PC-9 (cell line): ENCODE measurements around the gene RSPH1. TPM values are rescaled to one million over a fixed set of nuclear protein-coding genes. Genes with fewer than 3 reads are reported as not detected.

Source experiments
- BruUV-seq: library from RNA; stranded (reverse); fragments of 400-500 nt; replicated peaks from 2 replicates; lab custom pipeline; 2021; lab: Mats Ljungman, UMichigan
- CTCF ChIA-PET: fragments of 300-600 bp; sonication (Branson Sonifier 250); formaldehyde crosslinking; loops from one replicate; lab custom pipeline; 2022; ENCODE audit warnings: antibody characterized with exemption; lab: Charles Lee
- POLR2A ChIA-PET: fragments of 300-600 bp; sonication (Branson Sonifier 250); formaldehyde crosslinking; loops from one replicate; lab custom pipeline; 2022; ENCODE audit warnings: antibody characterized with exemption; ENCODE audit not compliant: unreplicated experiment; lab: Charles Lee
- DNase-seq, 2 experiments: peaks; one replicate each; pipeline versions ENCODE4 v3.0.0 to v3.0.0-alpha.2; 2015 to 2022; ENCODE audit warnings: mixed read lengths in 1 of 2
- H2AFZ ChIP-seq: fragments of 200-600 bp; sonication (generic); 2 replicates; pipeline ENCODE4 v1.8.1; 2017; ENCODE audit warnings: antibody characterized with exemption
- H3F3A ChIP-seq: fragments of 200-600 bp; sonication (generic); 2 replicates; pipeline ENCODE4 v1.8.1; 2017; ENCODE audit warnings: antibody characterized with exemption, mild to moderate bottlenecking, low read depth; ENCODE audit not compliant: insufficient read depth
- H3K27ac ChIP-seq: fragments of 200-600 bp; sonication (generic); 2 replicates; pipeline ENCODE4 v1.6.1; 2016; ENCODE audit warnings: mixed run types
- H3K27me3 ChIP-seq: fragments of 200-600 bp; sonication (generic); 2 replicates; pipeline ENCODE4 v1.6.1; 2016; ENCODE audit warnings: low read depth, mixed run types; ENCODE audit not compliant: insufficient read depth
- H3K36me3 ChIP-seq: fragments of 200-600 bp; sonication (generic); 2 replicates; pipeline ENCODE4 v1.6.1; 2016; ENCODE audit warnings: low read depth, mixed run types
- H3K4me1 ChIP-seq: fragments of 200-600 bp; sonication (generic); replicated peaks from 2 replicates; pipeline ENCODE4 v1.6.1; 2016; ENCODE audit warnings: mixed run types; ENCODE audit not compliant: insufficient read depth
- H3K4me2 ChIP-seq: fragments of 200-600 bp; sonication (generic); 2 replicates; pipeline ENCODE4 v1.6.1; 2017; ENCODE audit warnings: mixed run types
- H3K4me3 ChIP-seq: fragments of 200-600 bp; sonication (generic); 2 replicates; pipeline ENCODE4 v1.6.1; 2016; ENCODE audit warnings: mixed run types
- H3K79me2 ChIP-seq: fragments of 200-600 bp; sonication (generic); 2 replicates; pipeline ENCODE4 v1.6.1; 2017; ENCODE audit warnings: low read depth, mixed run types
- H3K9me2 ChIP-seq: fragments of 200-600 bp; sonication (generic); 2 replicates; pipeline ENCODE4 v1.8.1; 2017; ENCODE audit warnings: mild to moderate bottlenecking; ENCODE audit not compliant: insufficient read depth
- H3K9me3 ChIP-seq: fragments of 200-600 bp; sonication (generic); 2 replicates; pipeline ENCODE4 v1.8.1; 2016; ENCODE audit warnings: low read depth; ENCODE audit not compliant: insufficient read depth
- H4K20me1 ChIP-seq: fragments of 200-600 bp; sonication (generic); 2 replicates; pipeline ENCODE4 v1.8.1; 2017; ENCODE audit not compliant: insufficient read depth
- EZH2 ChIP-seq: fragments of 200-600 bp; sonication (generic); IDR thresholded peaks from 2 replicates; pipeline ENCODE4 v1.8.0; 2017; ENCODE audit warnings: antibody characterized with exemption, low read depth
- intact Hi-C: fragments of 100-400 bp; cut with micrococcal nuclease; formaldehyde crosslinking; loops from one replicate; pipeline ENCODE4 v1.10.0; 2022; ENCODE audit not compliant: unreplicated experiment
- total RNA-seq: library from RNA; stranded (reverse); gene quantifications from 2 replicates; pipeline ENCODE4 v1.2.3, GENCODE V29; 2021
- TF ChIP-seq, protein P1 (sequence below): fragments of 200-600 bp; sonication (generic); conservative IDR thresholded peaks from 2 replicates; pipeline ENCODE4 v1.6.1; 2017; ENCODE audit warnings: mixed run types, antibody characterized with exemption, mild to moderate bottlenecking, moderate library complexity

The RSPH1 gene
- total RNA-seq, 1 experiment from 2014 or later = 8.0 TPM

DNA sequence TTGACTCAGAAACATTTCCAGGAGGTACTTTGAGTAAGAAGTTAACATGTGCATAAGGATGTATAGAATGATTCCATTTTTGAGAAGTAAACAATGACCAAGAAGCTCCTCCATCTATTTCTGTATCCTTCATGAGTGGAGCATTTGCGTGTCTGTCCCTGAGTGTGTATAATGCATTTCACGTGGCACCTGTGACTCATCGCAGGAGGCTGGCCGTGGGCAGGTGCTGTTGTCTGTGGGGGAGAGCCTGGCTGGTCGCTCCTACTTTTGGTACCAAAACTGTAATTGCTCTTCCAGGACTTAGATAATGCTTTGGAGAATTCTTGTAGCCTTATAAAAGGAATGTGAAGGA, 34.1 kb upstream of the RSPH1 start:
- Histone ChIP-seq H2AFZ (no peak overlapping the region), H3F3A (no peaks in the 10 kb centered on the region), H3K36me3 (no peaks in the 10 kb centered on the region; the same call in 1 of the 2 replicates), H3K27me3 (no peaks in the 10 kb centered on the region), H3K79me2 (peaks cover 18% of the 10 kb centered on the region; the same call in 1 of the 2 replicates), H3K27ac (no peak overlapping the region), H3K9me2 (no peaks in the 10 kb centered on the region), H4K20me1 (no peaks in the 10 kb centered on the region), H3K4me1 (no peaks in the 10 kb centered on the region), H3K4me3 (no peak overlapping the region), H3K4me2 (no peak overlapping the region), H3K9me3 (no peaks in the 10 kb centered on the region)
- intact Hi-C loops = no loop called here
- ChIA-PET CTCF (no interaction called here), POLR2A (no interaction called here)
- TF ChIP-seq, protein P1, sequence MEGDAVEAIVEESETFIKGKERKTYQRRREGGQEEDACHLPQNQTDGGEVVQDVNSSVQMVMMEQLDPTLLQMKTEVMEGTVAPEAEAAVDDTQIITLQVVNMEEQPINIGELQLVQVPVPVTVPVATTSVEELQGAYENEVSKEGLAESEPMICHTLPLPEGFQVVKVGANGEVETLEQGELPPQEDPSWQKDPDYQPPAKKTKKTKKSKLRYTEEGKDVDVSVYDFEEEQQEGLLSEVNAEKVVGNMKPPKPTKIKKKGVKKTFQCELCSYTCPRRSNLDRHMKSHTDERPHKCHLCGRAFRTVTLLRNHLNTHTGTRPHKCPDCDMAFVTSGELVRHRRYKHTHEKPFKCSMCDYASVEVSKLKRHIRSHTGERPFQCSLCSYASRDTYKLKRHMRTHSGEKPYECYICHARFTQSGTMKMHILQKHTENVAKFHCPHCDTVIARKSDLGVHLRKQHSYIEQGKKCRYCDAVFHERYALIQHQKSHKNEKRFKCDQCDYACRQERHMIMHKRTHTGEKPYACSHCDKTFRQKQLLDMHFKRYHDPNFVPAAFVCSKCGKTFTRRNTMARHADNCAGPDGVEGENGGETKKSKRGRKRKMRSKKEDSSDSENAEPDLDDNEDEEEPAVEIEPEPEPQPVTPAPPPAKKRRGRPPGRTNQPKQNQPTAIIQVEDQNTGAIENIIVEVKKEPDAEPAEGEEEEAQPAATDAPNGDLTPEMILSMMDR = no peak
- no peak for TF ChIP-seq EZH2
- no TSS peak for BruUV-seq
- no peak for DNase-seq

DNA sequence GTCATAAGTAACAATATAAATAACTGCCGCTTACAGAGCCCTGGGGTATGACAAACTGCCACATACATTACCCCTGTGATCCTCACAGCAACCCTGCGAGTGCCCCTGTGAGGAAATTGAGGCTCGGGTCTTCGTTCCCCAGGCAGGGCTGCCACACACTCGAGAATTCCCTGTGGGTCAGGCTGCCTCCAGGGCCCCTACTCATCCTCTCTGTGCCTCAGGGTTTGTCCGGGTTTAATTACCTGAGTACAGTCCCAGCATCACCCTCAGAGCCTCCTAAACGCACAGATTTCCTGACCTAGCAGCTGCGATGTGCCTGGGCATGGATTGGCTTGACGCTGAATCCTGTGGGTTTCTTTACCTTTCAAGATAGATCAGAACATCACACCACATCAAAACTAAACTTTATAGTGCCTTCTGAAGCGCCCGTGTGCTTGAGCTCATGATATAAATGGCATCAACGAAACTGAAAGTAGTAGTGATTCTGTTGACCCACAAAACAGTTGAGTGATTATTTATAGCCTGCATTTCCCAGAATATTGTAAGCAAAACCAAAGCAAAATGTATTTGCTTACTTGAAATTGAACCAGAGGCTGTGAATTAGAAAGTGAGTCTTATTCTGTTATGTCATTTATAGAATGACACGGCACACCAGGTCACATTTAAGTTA, 31.6 kb upstream of the RSPH1 start:
- Histone ChIP-seq H3K27ac (no peak overlapping the region), H3K9me3 (no peaks in the 10 kb centered on the region), H3F3A (no peaks in the 10 kb centered on the region), H3K4me1 (no peaks in the 10 kb centered on the region), H3K79me2 (peaks cover 40% of the 10 kb centered on the region), H3K4me2 (no peak overlapping the region), H4K20me1 (no peaks in the 10 kb centered on the region), H2AFZ (no peak overlapping the region), H3K36me3 (no peaks in the 10 kb centered on the region; the same call in 1 of the 2 replicates), H3K4me3 (no peak overlapping the region), H3K27me3 (no peaks in the 10 kb centered on the region), H3K9me2 (no peaks in the 10 kb centered on the region)
- CTCF ChIA-PET = no interaction called here
- no peak for DNase-seq
- no TSS peak for BruUV-seq
- intact Hi-C loops = no loop called here
- POLR2A ChIA-PET = no interaction called here
- TF ChIP-seq, protein P1 = no peak
- no peak for TF ChIP-seq EZH2

DNA sequence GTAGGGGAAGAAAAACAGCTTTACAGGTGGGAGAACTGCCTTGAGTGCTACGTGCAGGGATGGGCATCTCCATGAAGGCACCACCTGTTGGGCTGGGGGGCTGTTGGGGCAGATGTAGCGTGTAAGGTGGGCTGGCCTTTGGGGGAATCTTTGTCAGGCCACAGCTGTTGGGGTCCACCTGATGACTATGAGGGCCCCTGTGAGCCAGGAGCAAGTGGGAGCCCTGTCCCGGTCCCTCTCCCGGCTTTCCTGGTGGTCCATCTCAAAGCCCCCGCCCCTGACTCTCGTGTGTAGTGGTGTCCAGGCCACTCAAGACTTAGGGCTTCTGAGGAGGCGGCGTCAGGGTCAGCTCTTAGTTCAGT, 31.1 kb upstream of the RSPH1 start:
- Histone ChIP-seq H3K27ac (no peak overlapping the region), H3K4me3 (no peak overlapping the region), H3K4me2 (no peak overlapping the region), H2AFZ (no peak overlapping the region), H3K4me1 (no peaks in the 10 kb centered on the region), H3K79me2 (peaks cover 45% of the 10 kb centered on the region), H3K9me2 (no peaks in the 10 kb centered on the region), H4K20me1 (no peaks in the 10 kb centered on the region), H3K27me3 (no peaks in the 10 kb centered on the region), H3K36me3 (no peaks in the 10 kb centered on the region; the same call in 1 of the 2 replicates), H3K9me3 (no peaks in the 10 kb centered on the region), H3F3A (no peaks in the 10 kb centered on the region)
- intact Hi-C loops = no loop called here
- TF ChIP-seq, protein P1 = no peak
- no peak for TF ChIP-seq EZH2
- DNase-seq = no peak
- BruUV-seq = no TSS peak
- ChIA-PET POLR2A (no interaction called here), CTCF (no interaction called here)
